Measurements from ENCODE around the gene DPYD.

DNA sequence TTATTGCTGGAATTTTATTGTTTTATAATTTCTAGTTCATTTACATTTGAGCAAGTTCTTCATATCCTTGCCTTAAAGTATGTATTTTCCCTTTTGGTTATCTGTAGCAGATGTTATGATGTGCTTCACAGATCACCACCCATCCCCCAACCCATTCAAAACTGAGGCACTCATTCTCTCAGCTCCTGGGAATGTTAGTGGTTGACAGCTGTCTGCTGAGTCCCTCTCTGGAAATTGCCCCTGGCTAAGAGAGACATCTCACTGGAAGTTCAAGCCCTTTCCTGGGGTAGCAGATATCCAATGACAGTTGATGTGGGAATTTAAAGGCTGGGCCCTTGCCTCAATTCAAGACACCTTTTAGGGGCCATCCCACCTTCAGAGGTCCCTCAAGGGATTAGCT is 4.3 kb upstream of the DPYD start:
- TF ChIP-seq POLR2A (IDR thresholded peaks at IDR 0.05; ENCODE audit: low read length): no peak
- no peak for TF ChIP-seq GATA1 (IDR thresholded peaks at IDR 0.05; ENCODE audit: low read depth, low read length)
